Right lobe of liver (tissue), 6 donors: ENCODE measurements around the gene HOXD8. TPM values are rescaled to one million over a fixed set of nuclear protein-coding genes. Genes with fewer than 3 reads are reported as not detected.
A peak's percentile ranks its signal among the peaks of the same experiment; 100 is the strongest.

ENCODE experiments used
- ATAC-seq, 4 donors: fragments of 200-7000 bp; cut with Tn5 transposase; one replicate each; pipeline ENCODE4 v1.9.1; 2020; ENCODE audit warnings: mild to moderate bottlenecking in 4 of 4, moderate library complexity in 4 of 4
- DNase-seq, 3 donors: peaks; one replicate each; pipeline ENCODE4 v3.0.0-alpha.2; 2020
- H3K27ac ChIP-seq, 3 donors: fragments of 200-600 bp; one replicate each; pipeline ENCODE4 v1.8.0; 2022
- H3K27me3 ChIP-seq, 2 donors: fragments of 200-600 bp; one replicate each; pipeline ENCODE4 v1.8.0; 2022
- H3K36me3 ChIP-seq, 4 donors: fragments of 200-600 bp; sonication (generic) in 1 of 4; one replicate each; pipeline versions ENCODE4 v1.5.1 to v1.8.0; 2017 to 2022; ENCODE audit warnings: control low read depth in 1 of 4
- H3K4me1 ChIP-seq, 4 donors: fragments of 200-600 bp; sonication (generic) in 1 of 4; one replicate each; pipeline versions ENCODE4 v1.5.1 to v1.8.0; 2017 to 2022; ENCODE audit warnings: control low read depth in 1 of 4
- H3K4me3 ChIP-seq, 3 donors: fragments of 200-600 bp; one replicate each; pipeline ENCODE4 v1.8.0; 2022
- H3K9me3 ChIP-seq, 4 donors: fragments of 200-600 bp; sonication (generic) in 1 of 4; one replicate each; pipeline versions ENCODE4 v1.5.1 to v1.8.0; 2017 to 2022; ENCODE audit warnings: control low read depth in 1 of 4
- CTCF ChIP-seq, 4 donors: fragments of 200-600 bp in 3 of 4; fragments of 450-650 bp in 1 of 4; IDR thresholded peaks; one replicate each; pipeline versions ENCODE4 v1.5.1 to v1.8.0; 2016 to 2022; ENCODE audit warnings: antibody characterized with exemption in 4 of 4, mild to moderate bottlenecking in 2 of 4
- POLR2A ChIP-seq: fragments of 450-650 bp; IDR thresholded peaks from one replicate; pipeline ENCODE4 v1.6.1; 2017; ENCODE audit warnings: antibody characterized with exemption, mild to moderate bottlenecking
- WGBS: methylation state at CpG from one replicate; pipeline ENCODE4 v1.1.6; 2018; ENCODE audit warnings: low coverage, low lambda C conversion rate; ENCODE audit not compliant: insufficient coverage; ENCODE audit errors: missing lambda C conversion rate; 5-methylcytosine and 5-hydroxymethylcytosine counted together
- intact Hi-C, 2 donors: fragments of 100-400 bp; cut with DNase I; formaldehyde crosslinking; loops; one replicate each; pipeline versions ENCODE4 v1.11.2 to v1.14.1; 2022
- total RNA-seq, 6 experiments: library from RNA; depleted of rRNA in 2 of 6; stranded (reverse); fragments of >200 nt in 2 of 6; fragmentation: NEBNext Ultra II Directional in 3 of 6; extraction: Animal tissue kit (Norgen Biotek cat#: 25700) in 3 of 6; gene quantifications; one replicate each; pipeline versions ENCODE4 v1.1.0 to v1.2.4, GENCODE V29; 2016 to 2023
- donor health status: DM: no; HTN: yes; CAD: no.
- donor health status: DM: no; HTN: no; CAD: no.
- donor health status: DM: no; HTN: no; CAD: no.
- donor health status: DM: no; HTN: yes; CAD: no.
- donor health status: DM: no; HTN: yes; CAD: no.

HOXD8 gene
- total RNA-seq, 6 experiments from 2014 or later, result 0.74 TPM; not detected in 5

GRCh38 chr2:176124947-176125771 lies 4.3 kb upstream of the HOXD8 start:
- Histone ChIP-seq H3K36me3 (no peaks in the 10 kb centered on the region), H3K27me3 (peaks cover 28 to 73% of the 10 kb centered on the region in 2 donors), H3K27ac (no peak overlapping the region), H3K4me1 (peaks cover 0 to 8% (median 0%) of the 10 kb centered on the region in 4 donors), H3K4me3 (no peak overlapping the region), H3K9me3 (no peaks in the 10 kb centered on the region)
- ATAC-seq (no peak), DNase-seq (no peak)
- TF ChIP-seq CTCF (IDR thresholded peaks at IDR 0.05) (no peak), POLR2A (no peak)
- intact Hi-C loops, result loop anchor here (5.0 to 10.0 kb wide), 3 partner anchors 517 to 710 kb away; no protein-coding TSS in a partner anchor
- WGBS, result 17% methylated on average over 6 of the region's 9 CpGs

GRCh38 chr2:176125772-176126054 lies 3.8 kb upstream of the HOXD8 start:
- WGBS, result 11% methylated on average over 6 of the region's 6 CpGs
- DNase-seq (no peak), ATAC-seq (no peak)
- Histone ChIP-seq H3K9me3 (no peaks in the 10 kb centered on the region), H3K36me3 (no peaks in the 10 kb centered on the region), H3K4me1 (peaks cover 0 to 10% (median 0%) of the 10 kb centered on the region in 4 donors), H3K4me3 (no peak overlapping the region), H3K27ac (no peak overlapping the region), H3K27me3 (peaks cover 24 to 73% of the 10 kb centered on the region in 2 donors)
- TF ChIP-seq CTCF (IDR thresholded peaks at IDR 0.05) (no peak), POLR2A (no peak)
- intact Hi-C loops, result loop anchor here (10.0 kb wide), 2 partner anchors 689 to 709 kb away; no protein-coding TSS in a partner anchor

- WGBS, result 1% methylated on average over 13 of the region's 13 CpGs
- peak in 2 of 3 donors; percentile 51 to 68 for DNase-seq
Observed at GRCh38 chr2:176126929-176127773, 2.4 kb upstream of the HOXD8 start.

GRCh38 chr2:176127774-176128072 lies 1.8 kb upstream of the HOXD8 start:
- intact Hi-C loops, result loop anchor here (10.0 kb wide), 2 partner anchors 687 to 707 kb away; no protein-coding TSS in a partner anchor
- TF ChIP-seq CTCF (IDR thresholded peaks at IDR 0.05), result no peak
- no peak for TF ChIP-seq POLR2A
- Histone ChIP-seq H3K27me3 (peaks cover 20 to 74% of the 10 kb centered on the region in 2 donors), H3K27ac (no peak overlapping the region), H3K9me3 (no peaks in the 10 kb centered on the region), H3K36me3 (no peaks in the 10 kb centered on the region), H3K4me1 (peaks cover 0 to 14% (median 0%) of the 10 kb centered on the region in 4 donors), H3K4me3 (no peak overlapping the region)
- no peak for DNase-seq
- no peak for ATAC-seq
- WGBS, result 19% methylated on average over 4 of the region's 4 CpGs

More at GRCh38 chr2:176126929-176127773, 2.4 kb upstream of the HOXD8 start:
- intact Hi-C loops, result loop anchor here (10.0 kb wide), 2 partner anchors 688 to 708 kb away; no protein-coding TSS in a partner anchor
- no peaks in the 10 kb centered on the region for H3K9me3 ChIP-seq
- TF ChIP-seq POLR2A, result no peak
- peak; percentile 83 to 93 (median 89) for TF ChIP-seq CTCF (IDR thresholded peaks at IDR 0.05)
- peaks cover 21 to 74% of the 10 kb centered on the region in 2 donors for H3K27me3 ChIP-seq
- peaks cover 0 to 15% (median 0%) of the 10 kb centered on the region in 4 donors for H3K4me1 ChIP-seq
- H3K4me3 ChIP-seq, result no peak overlapping the region
- H3K27ac ChIP-seq, result no peak overlapping the region
- peak; percentile 43 to 67 (median 64) for ATAC-seq
- H3K36me3 ChIP-seq, result no peaks in the 10 kb centered on the region
